Measurements from ENCODE around the gene SLC22A2. TPM values are rescaled to one million over a fixed set of nuclear protein-coding genes. Genes with fewer than 3 reads are reported as not detected.

SLC22A2 gene
- total and polyA plus RNA-seq, 10 of the 15 experiments (the other 5 are each of a cell fraction or from before 2014, with no cell fraction given): 0.12 TPM; not detected in 9

DNA sequence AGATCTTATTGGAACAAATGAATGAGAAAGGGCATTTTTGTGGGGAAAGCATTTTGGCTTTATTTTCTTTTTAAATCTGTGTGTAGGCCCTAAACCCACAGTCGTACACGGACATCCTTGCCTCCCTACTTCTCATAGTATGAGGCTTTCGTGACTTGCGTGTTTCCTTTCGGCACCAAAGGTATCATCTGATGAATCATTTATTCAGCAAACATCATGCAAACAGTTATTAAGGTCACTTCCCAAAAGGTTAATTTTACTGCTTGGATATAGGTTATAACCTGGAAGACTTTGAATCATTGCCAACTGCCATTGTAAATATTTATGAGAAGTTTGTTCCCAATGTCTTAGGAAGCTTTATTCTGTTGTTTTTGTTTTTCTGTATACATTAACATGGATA is 15.1 kb upstream of the SLC22A2 start:
- intact Hi-C loops (cut with micrococcal nuclease; ENCODE audit: unreplicated experiment): no loop called here
- Histone ChIP-seq H2AFZ (ENCODE audit: control insufficient read depth, low read depth, low read length) (no peak overlapping the region), H3K9me3 (replicated peaks; ENCODE audit: control insufficient read depth, insufficient read depth, low read length) (no peaks in the 10 kb centered on the region), H3K4me3 (no peak overlapping the region), H3K4me1 (ENCODE audit: control insufficient read depth, insufficient read depth, low read length) (no peaks in the 10 kb centered on the region), H3K4me2 (ENCODE audit: control insufficient read depth, insufficient read depth) (no peak overlapping the region), H3K79me2 (ENCODE audit: control insufficient read depth, insufficient read depth, low read length) (no peaks in the 10 kb centered on the region), H3K27ac (ENCODE audit: control insufficient read depth, insufficient read depth) (no peak overlapping the region), H3K9ac (ENCODE audit: control insufficient read depth, insufficient read depth, low read length) (no peak overlapping the region), H3K27me3 (replicated peaks in 1 of 2; ENCODE audit: control insufficient read depth in 2 of 2, insufficient read depth in 2 of 2, low read length in 1 of 2) (no peaks in the 10 kb centered on the region; a peak in 1 of 4 replicates), H4K20me1 (ENCODE audit: control insufficient read depth, insufficient read depth) (no peaks in the 10 kb centered on the region), H3K36me3 (ENCODE audit: control insufficient read depth in 2 of 2, insufficient read depth in 2 of 2, low read length in 1 of 2) (no peaks in the 10 kb centered on the region)
- no TSS peak for BruUV-seq (replicated peaks)
- ChIA-PET SMC1A (ENCODE audit: uncharacterized antibody, unreplicated experiment) (interaction anchor here (0.8 kb wide), 1 partner anchor 53 kb away, joined by 3 read pairs; no protein-coding TSS in a partner anchor), CTCF (no interaction called here), RAD21 (ENCODE audit: unreplicated experiment) (no interaction called here), POLR2A (no interaction called here)
- no peak for TF ChIP-seq NFYB (IDR thresholded peaks at IDR 0.05; ENCODE audit: insufficient read depth, low read depth, low read length)
- TF ChIP-seq BCL3 (IDR thresholded peaks at IDR 0.05; ENCODE audit: borderline replicate concordance, insufficient read depth, low read depth, low read length, poor library complexity, severe bottlenecking): no peak
- TF ChIP-seq SMAD5 (IDR thresholded peaks at IDR 0.05; ENCODE audit: low read depth): no peak
- DNase-seq (ENCODE audit: low read depth, low spot score) (no peak), FAIRE-seq (no peak), ATAC-seq (no peak)
- in situ Hi-C loops (cut with MboI): no loop called here
- WGBS (ENCODE audit: insufficient coverage, insufficient replicate concordance, low lambda C conversion rate, missing lambda C conversion rate): 36% methylated on average over 5 of the region's 5 CpGs

GRCh38 chr6:160273196-160273595 is 14.6 kb upstream of the SLC22A2 start:
- ChIA-PET SMC1A (ENCODE audit: uncharacterized antibody, unreplicated experiment) (no interaction called here), CTCF (no interaction called here), POLR2A (no interaction called here), RAD21 (ENCODE audit: unreplicated experiment) (no interaction called here)
- H3K9me3 ChIP-seq (replicated peaks; ENCODE audit: control insufficient read depth, insufficient read depth, low read length): no peaks in the 10 kb centered on the region
- no peaks in the 10 kb centered on the region for H3K79me2 ChIP-seq (ENCODE audit: control insufficient read depth, insufficient read depth, low read length)
- H3K4me1 ChIP-seq (ENCODE audit: control insufficient read depth, insufficient read depth, low read length): no peaks in the 10 kb centered on the region
- no peaks in the 10 kb centered on the region for H3K36me3 ChIP-seq (ENCODE audit: control insufficient read depth in 2 of 2, insufficient read depth in 2 of 2, low read length in 1 of 2)
- in situ Hi-C loops (cut with MboI): no loop called here
- intact Hi-C loops (cut with micrococcal nuclease; ENCODE audit: unreplicated experiment): no loop called here
- H2AFZ ChIP-seq (ENCODE audit: control insufficient read depth, low read depth, low read length): no peak overlapping the region
- FAIRE-seq: no peak
- no TSS peak for BruUV-seq (replicated peaks)
- H3K9ac ChIP-seq (ENCODE audit: control insufficient read depth, insufficient read depth, low read length): no peak overlapping the region
- no peak overlapping the region for H3K4me3 ChIP-seq
- no peak overlapping the region for H3K27ac ChIP-seq (ENCODE audit: control insufficient read depth, insufficient read depth)
- TF ChIP-seq SREBF1 (IDR thresholded peaks at IDR 0.05; ENCODE audit: low read length): no peak
- no peak for TF ChIP-seq BRCA1 (IDR thresholded peaks at IDR 0.05; ENCODE audit: low read depth, low read length)
- TF ChIP-seq BACH1 (IDR thresholded peaks at IDR 0.05; ENCODE audit: borderline replicate concordance): no peak
- TF ChIP-seq NFXL1 (IDR thresholded peaks at IDR 0.05; ENCODE audit: borderline replicate concordance): no peak
- no peak for TF ChIP-seq TBL1XR1 (IDR thresholded peaks at IDR 0.05; ENCODE audit: low read depth, low read length)
- no peak for TF ChIP-seq BHLHE40 (IDR thresholded peaks at IDR 0.05; ENCODE audit: borderline replicate concordance in 1 of 2, low read depth in 2 of 2, low read length in 1 of 2)
- no peak for TF ChIP-seq CREB1 (IDR thresholded peaks at IDR 0.05; ENCODE audit: low read depth)
- no peak for TF ChIP-seq PAX5 (IDR thresholded peaks at IDR 0.05; ENCODE audit: borderline replicate concordance, low read depth, low read length)
- TF ChIP-seq SMAD5 (IDR thresholded peaks at IDR 0.05; ENCODE audit: low read depth): no peak
- TF ChIP-seq POLR2AphosphoS5 (IDR thresholded peaks at IDR 0.05; ENCODE audit: low read length): no peak
- TF ChIP-seq ZBED1 (IDR thresholded peaks at IDR 0.05; ENCODE audit: borderline replicate concordance): no peak
- no peak for TF ChIP-seq CBX5 (IDR thresholded peaks at IDR 0.05; ENCODE audit: low read depth)
- TF ChIP-seq MYC (IDR thresholded peaks at IDR 0.05; ENCODE audit: insufficient read depth, insufficient read length, insufficient replicate concordance, low read length, severe bottlenecking): no peak
- TF ChIP-seq HDAC2 (IDR thresholded peaks at IDR 0.05): no peak
- no peak for TF ChIP-seq USF1 (IDR thresholded peaks at IDR 0.05; ENCODE audit: borderline replicate concordance, extremely low read length, insufficient read depth, low read depth, low read length)
- DNase-seq (ENCODE audit: low read depth, low spot score): no peak
- no peak for ATAC-seq
- no peaks in the 10 kb centered on the region for H4K20me1 ChIP-seq (ENCODE audit: control insufficient read depth, insufficient read depth)
- H3K27me3 ChIP-seq (replicated peaks in 1 of 2; ENCODE audit: control insufficient read depth in 2 of 2, insufficient read depth in 2 of 2, low read length in 1 of 2): no peaks in the 10 kb centered on the region; a peak in 1 of 4 replicates
- H3K4me2 ChIP-seq (ENCODE audit: control insufficient read depth, insufficient read depth): no peak overlapping the region

All from GM12878 (cell line).